Suppressor macrophage (primary cell): ENCODE data around the gene TBCA.

ENCODE experiments used
- DNase-seq, 4 experiments: peaks; one replicate each; pipeline ENCODE4 v3.0.0-alpha.2; 2020 to 2022
- total RNA-seq, 17 experiments: gene quantifications; one replicate each; lab custom pipeline; 2026; ENCODE audit warnings: mixed read lengths in 6 of 17, inconsistent platforms in 3 of 17; lab: John Stamatoyannopoulos, UW

The TBCA gene
- total RNA-seq: 24.4 to 55.6 (median 42.3) reads per million in 17 experiments

GRCh38 chr5:77775790-77776553 is at the start of gene TBCA:
TSS of gene TBCA (minus strand) at chr5:77776339. CDS start at chr5:77776257, 82 bp downstream.
- DNase-seq: peak; percentile 95 to 97 (median 96)

GRCh38 chr5:77824981-77825380 is 48.8 kb upstream of the TBCA start:
- no peak for DNase-seq

- DNase-seq: no peak
Observed at GRCh38 chr5:77816686-77817085, 40.5 kb upstream of the TBCA start.

- no peak for DNase-seq
Observed at GRCh38 chr5:77812926-77813589, 36.9 kb upstream of the TBCA start.

- no peak for DNase-seq
Observed at GRCh38 chr5:77806213-77806843, 30.2 kb upstream of the TBCA start.

- DNase-seq: peak; percentile 26 to 70 (median 57)
Observed at GRCh38 chr5:77798456-77798855, 22.3 kb upstream of the TBCA start.

GRCh38 chr5:77797136-77797535 is 21.0 kb upstream of the TBCA start:
- DNase-seq: peak; percentile 58 to 80 (median 76)

GRCh38 chr5:77795846-77796245 is 19.7 kb upstream of the TBCA start:
- no peak for DNase-seq

GRCh38 chr5:77795268-77795667 is 19.1 kb upstream of the TBCA start:
- no peak for DNase-seq

GRCh38 chr5:77791926-77792325 is 15.8 kb upstream of the TBCA start:
- DNase-seq: no peak

- no peak for DNase-seq
Observed at GRCh38 chr5:77791356-77791755, 15.2 kb upstream of the TBCA start.

GRCh38 chr5:77785229-77785628 is 9.1 kb upstream of the TBCA start:
- DNase-seq: no peak

GRCh38 chr5:77784735-77785134 is 8.6 kb upstream of the TBCA start:
- DNase-seq: no peak

GRCh38 chr5:77781076-77781475 is 4.9 kb upstream of the TBCA start:
- DNase-seq: no peak

- DNase-seq: no peak
Observed at GRCh38 chr5:77778881-77779438, 2.8 kb upstream of the TBCA start.

- DNase-seq: no peak
Observed at GRCh38 chr5:77778398-77778797, 2.3 kb upstream of the TBCA start.

- no peak for DNase-seq
Observed at GRCh38 chr5:77777911-77778310, 1.8 kb upstream of the TBCA start.

GRCh38 chr5:77777281-77777892 is 1.2 kb upstream of the TBCA start:
- no peak for DNase-seq

GRCh38 chr5:77776554-77777206 is 541 bp upstream of the TBCA start:
- DNase-seq: no peak

GRCh38 chr5:77774981-77775789 is 954 bp downstream of the TBCA start:
- no peak for DNase-seq

GRCh38 chr5:77773734-77774280 is 2.3 kb downstream of the TBCA start:
- no peak for DNase-seq
